Panc1 (cell line): ENCODE results near the gene RUNX3. TPM values are rescaled to one million over a fixed set of nuclear protein-coding genes. Genes with fewer than 3 reads are reported as not detected.

Source experiments
- ATAC-seq: fragments of 200-7000 bp; cut with Tn5 transposase; 2 replicates; pipeline ENCODE4 v1.9.1; 2020; ENCODE audit warnings: mild to moderate bottlenecking, moderate library complexity
- BruUV-seq: library from RNA; stranded (reverse); fragments of 400-500 nt; replicated peaks from 2 replicates; lab custom pipeline; 2021; lab: Mats Ljungman, UMichigan
- CTCF ChIA-PET: fragments of 300-600 bp; sonication (Branson Sonifier 250); formaldehyde crosslinking; loops from one replicate; lab custom pipeline; 2022; ENCODE audit warnings: antibody characterized with exemption; lab: Charles Lee
- POLR2A ChIA-PET: fragments of 300-600 bp; sonication (Branson Sonifier 250); formaldehyde crosslinking; loops from one replicate; lab custom pipeline; 2022; ENCODE audit warnings: antibody characterized with exemption; lab: Charles Lee
- DNase-seq: peaks from one replicate; pipeline ENCODE4 v3.0.0-alpha.2; 2010; ENCODE audit warnings: low read depth, low spot score
- H3K27ac ChIP-seq: 2 replicates; pipeline ENCODE4 v1.5.1; 2011; ENCODE audit warnings: mild to moderate bottlenecking, low read length, inconsistent platforms
- H3K27me3 ChIP-seq: fragments of 200-500 bp; sonication (Bioruptor generic); 2 replicates; pipeline ENCODE4 v1.6.0; 2014; ENCODE audit warnings: low read length, inconsistent platforms; ENCODE audit not compliant: control insufficient read depth, insufficient read depth
- H3K36me3 ChIP-seq: fragments of 200-500 bp; sonication (Bioruptor generic); 2 replicates; pipeline ENCODE4 v1.5.1; 2014; ENCODE audit warnings: inconsistent platforms, mild to moderate bottlenecking, low read length, moderate library complexity; ENCODE audit not compliant: control insufficient read depth, insufficient read depth
- H3K4me1 ChIP-seq: 2 replicates; pipeline ENCODE4 v1.5.1; 2011; ENCODE audit warnings: inconsistent platforms, mild to moderate bottlenecking, low read length, moderate library complexity; ENCODE audit not compliant: control insufficient read depth, insufficient read depth
- H3K4me3 ChIP-seq, 2 experiments: 2 replicates each; pipeline ENCODE4 v1.5.1; 2011 to 2012; ENCODE audit warnings: low read depth in 2 of 2, low read length in 2 of 2, mild to moderate bottlenecking in 2 of 2, inconsistent platforms in 1 of 2, moderate library complexity in 1 of 2
- H3K9me3 ChIP-seq: fragments of 200-500 bp; sonication (Bioruptor generic); 2 replicates; pipeline ENCODE4 v1.5.1; 2014; ENCODE audit warnings: low read depth, mild to moderate bottlenecking, inconsistent platforms, low read length, moderate library complexity; ENCODE audit not compliant: control insufficient read depth, insufficient read depth
- POLR2AphosphoS5 ChIP-seq: IDR thresholded peaks from 2 replicates; pipeline ENCODE4 v1.6.1; 2012; ENCODE audit warnings: mild to moderate bottlenecking, low read depth, low read length, moderate library complexity
- SIN3A ChIP-seq: IDR thresholded peaks from 2 replicates; pipeline ENCODE4 v1.6.1; 2012; ENCODE audit warnings: low read depth, mild to moderate bottlenecking, low read length, moderate library complexity, borderline replicate concordance; ENCODE audit not compliant: insufficient read depth
- TCF7L2 ChIP-seq: IDR thresholded peaks from 2 replicates; pipeline ENCODE4 v1.6.1; 2011; ENCODE audit warnings: mild to moderate bottlenecking, low read depth, low read length, inconsistent platforms
- in situ Hi-C: cut with HindIII; loops from 2 replicates; pipeline ENCODE4 v1.10.0; 2016; ENCODE audit warnings: low sequenced_read_pairs, low pct_unique_long_range_greater_than_20kb
- intact Hi-C: fragments of 100-400 bp; cut with micrococcal nuclease; formaldehyde crosslinking; loops from one replicate; pipeline ENCODE4 v1.10.0; 2022; ENCODE audit not compliant: unreplicated experiment
- total RNA-seq: library from RNA; stranded (reverse); gene quantifications from one replicate; pipeline ENCODE4 v1.2.1, GENCODE V29; 2021; ENCODE audit not compliant: unreplicated experiment
- TF ChIP-seq, protein P1 (sequence below): fragments of 450-650 bp; IDR thresholded peaks from 2 replicates; pipeline ENCODE4 v1.5.1; 2017; ENCODE audit warnings: mild to moderate bottlenecking
- TF ChIP-seq, protein P2 (sequence below), 2 experiments: IDR thresholded peaks; 2 replicates each; pipeline ENCODE4 v1.6.1; 2011 to 2012; ENCODE audit warnings: low read depth in 2 of 2, control low read depth in 1 of 2, low read length in 1 of 2, mild to moderate bottlenecking in 1 of 2, moderate library complexity in 1 of 2; ENCODE audit not compliant: insufficient read depth in 1 of 2

Gene RUNX3
- total RNA-seq, 1 experiment from 2014 or later: 0.10 TPM

GRCh38 chr1:24929398-24930259, 447 bp downstream of the RUNX3 start:
- Histone ChIP-seq H3K9me3 (no peaks in the 10 kb centered on the region), H3K4me1 (no peaks in the 10 kb centered on the region; the same call in 1 of the 2 replicates), H3K27ac (no peak overlapping the region), H3K27me3 (no peaks in the 10 kb centered on the region; the same call in 1 of the 2 replicates), H3K4me3 (no peak overlapping the region), H3K36me3 (peaks cover 5% of the 10 kb centered on the region; the same call in 1 of the 2 replicates)
- BruUV-seq: no TSS peak
- ChIA-PET POLR2A (no interaction called here), CTCF (no interaction called here)
- peak; percentile 29 for ATAC-seq
- intact Hi-C loops: loop anchor here (10.0 kb wide), 1 partner anchor 165 kb away; no protein-coding TSS in a partner anchor
- in situ Hi-C loops: no loop called here
- TF ChIP-seq, protein P1, sequence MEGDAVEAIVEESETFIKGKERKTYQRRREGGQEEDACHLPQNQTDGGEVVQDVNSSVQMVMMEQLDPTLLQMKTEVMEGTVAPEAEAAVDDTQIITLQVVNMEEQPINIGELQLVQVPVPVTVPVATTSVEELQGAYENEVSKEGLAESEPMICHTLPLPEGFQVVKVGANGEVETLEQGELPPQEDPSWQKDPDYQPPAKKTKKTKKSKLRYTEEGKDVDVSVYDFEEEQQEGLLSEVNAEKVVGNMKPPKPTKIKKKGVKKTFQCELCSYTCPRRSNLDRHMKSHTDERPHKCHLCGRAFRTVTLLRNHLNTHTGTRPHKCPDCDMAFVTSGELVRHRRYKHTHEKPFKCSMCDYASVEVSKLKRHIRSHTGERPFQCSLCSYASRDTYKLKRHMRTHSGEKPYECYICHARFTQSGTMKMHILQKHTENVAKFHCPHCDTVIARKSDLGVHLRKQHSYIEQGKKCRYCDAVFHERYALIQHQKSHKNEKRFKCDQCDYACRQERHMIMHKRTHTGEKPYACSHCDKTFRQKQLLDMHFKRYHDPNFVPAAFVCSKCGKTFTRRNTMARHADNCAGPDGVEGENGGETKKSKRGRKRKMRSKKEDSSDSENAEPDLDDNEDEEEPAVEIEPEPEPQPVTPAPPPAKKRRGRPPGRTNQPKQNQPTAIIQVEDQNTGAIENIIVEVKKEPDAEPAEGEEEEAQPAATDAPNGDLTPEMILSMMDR: no peak
- TF ChIP-seq, protein P2, sequence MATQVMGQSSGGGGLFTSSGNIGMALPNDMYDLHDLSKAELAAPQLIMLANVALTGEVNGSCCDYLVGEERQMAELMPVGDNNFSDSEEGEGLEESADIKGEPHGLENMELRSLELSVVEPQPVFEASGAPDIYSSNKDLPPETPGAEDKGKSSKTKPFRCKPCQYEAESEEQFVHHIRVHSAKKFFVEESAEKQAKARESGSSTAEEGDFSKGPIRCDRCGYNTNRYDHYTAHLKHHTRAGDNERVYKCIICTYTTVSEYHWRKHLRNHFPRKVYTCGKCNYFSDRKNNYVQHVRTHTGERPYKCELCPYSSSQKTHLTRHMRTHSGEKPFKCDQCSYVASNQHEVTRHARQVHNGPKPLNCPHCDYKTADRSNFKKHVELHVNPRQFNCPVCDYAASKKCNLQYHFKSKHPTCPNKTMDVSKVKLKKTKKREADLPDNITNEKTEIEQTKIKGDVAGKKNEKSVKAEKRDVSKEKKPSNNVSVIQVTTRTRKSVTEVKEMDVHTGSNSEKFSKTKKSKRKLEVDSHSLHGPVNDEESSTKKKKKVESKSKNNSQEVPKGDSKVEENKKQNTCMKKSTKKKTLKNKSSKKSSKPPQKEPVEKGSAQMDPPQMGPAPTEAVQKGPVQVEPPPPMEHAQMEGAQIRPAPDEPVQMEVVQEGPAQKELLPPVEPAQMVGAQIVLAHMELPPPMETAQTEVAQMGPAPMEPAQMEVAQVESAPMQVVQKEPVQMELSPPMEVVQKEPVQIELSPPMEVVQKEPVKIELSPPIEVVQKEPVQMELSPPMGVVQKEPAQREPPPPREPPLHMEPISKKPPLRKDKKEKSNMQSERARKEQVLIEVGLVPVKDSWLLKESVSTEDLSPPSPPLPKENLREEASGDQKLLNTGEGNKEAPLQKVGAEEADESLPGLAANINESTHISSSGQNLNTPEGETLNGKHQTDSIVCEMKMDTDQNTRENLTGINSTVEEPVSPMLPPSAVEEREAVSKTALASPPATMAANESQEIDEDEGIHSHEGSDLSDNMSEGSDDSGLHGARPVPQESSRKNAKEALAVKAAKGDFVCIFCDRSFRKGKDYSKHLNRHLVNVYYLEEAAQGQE (IDR thresholded peaks at IDR 0.05; ENCODE audit: insufficient read depth in 1 of 2, low read depth in 2 of 2, low read length in 1 of 2): no peak
- no peak for TF ChIP-seq TCF7L2
- TF ChIP-seq SIN3A: no peak
- TF ChIP-seq POLR2AphosphoS5: no peak
- no peak for DNase-seq

DNA sequence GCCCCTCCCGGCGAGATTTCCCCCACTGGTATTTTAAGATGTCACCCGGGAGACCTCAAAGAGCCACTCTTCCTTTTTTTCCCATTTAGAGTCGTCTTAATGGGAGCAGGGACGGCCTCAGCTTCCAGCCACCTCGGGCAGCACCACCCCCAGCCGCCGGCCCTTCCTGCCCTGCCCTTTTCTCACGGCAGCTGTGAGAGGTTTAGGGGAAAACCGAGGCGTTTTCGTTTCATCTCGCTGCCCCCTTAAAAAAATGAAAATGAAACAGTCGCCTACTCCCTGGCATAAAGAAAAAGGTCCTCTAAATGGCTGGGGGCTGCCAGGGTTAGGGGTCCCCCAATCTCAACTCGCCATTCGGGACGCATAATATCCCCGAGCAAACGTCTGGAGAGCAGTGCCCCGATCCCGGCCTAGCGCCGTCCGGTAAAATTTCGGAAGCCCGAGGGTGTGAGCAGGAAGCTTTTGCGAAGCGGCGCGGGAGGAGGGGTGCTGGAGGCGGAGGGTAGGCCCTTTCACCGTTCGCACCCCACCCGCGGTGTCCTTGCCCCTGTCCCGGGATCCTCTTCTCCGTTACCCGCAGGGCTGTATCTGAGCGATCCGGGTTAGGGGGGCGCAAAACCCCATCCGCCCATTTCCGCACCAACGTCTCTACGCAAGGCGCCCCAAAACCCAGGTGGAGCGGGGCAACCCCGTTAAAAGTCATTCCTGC, 1.2 kb downstream of the RUNX3 start:
- Histone ChIP-seq H3K27me3 (no peaks in the 10 kb centered on the region; the same call in 1 of the 2 replicates), H3K4me3 (no peak overlapping the region), H3K4me1 (no peaks in the 10 kb centered on the region; the same call in 1 of the 2 replicates), H3K9me3 (no peaks in the 10 kb centered on the region), H3K27ac (no peak overlapping the region), H3K36me3 (peaks cover 5% of the 10 kb centered on the region; the same call in 1 of the 2 replicates)
- DNase-seq (no peak), ATAC-seq (no peak)
- in situ Hi-C loops (no loop called here), intact Hi-C loops (loop anchor here (10.0 kb wide), 1 partner anchor 166 kb away; no protein-coding TSS in a partner anchor)
- ChIA-PET CTCF (no interaction called here), POLR2A (no interaction called here)
- no TSS peak for BruUV-seq
- TF ChIP-seq TCF7L2 (no peak), SIN3A (no peak), POLR2AphosphoS5 (no peak)
- TF ChIP-seq, protein P2 (IDR thresholded peaks at IDR 0.05; ENCODE audit: insufficient read depth in 1 of 2, low read depth in 2 of 2, low read length in 1 of 2): no peak
- TF ChIP-seq, protein P1: no peak
